Omental fat pad (tissue), 4 donors: ENCODE measurements around the gene ZNF684. TPM values are rescaled to one million over a fixed set of nuclear protein-coding genes. Genes with fewer than 3 reads are reported as not detected.
"Not testable (repeated sequence)": the region's sequence is repeated elsewhere in the genome, so short reads cannot be mapped to it uniquely, and the experiment has no call there.

Experiments
- ATAC-seq: fragments of 150-250 bp; one replicate; pipeline ENCODE4 v1.9.1; 2016; ENCODE audit warnings: mild to moderate bottlenecking, moderate library complexity; ENCODE audit not compliant: low FRiP score
- DNase-seq: peaks from one replicate; pipeline ENCODE4 v3.0.0-alpha.2; 2019; ENCODE audit warnings: low spot score
- CTCF ChIP-seq, 3 donors: fragments of 450-650 bp; IDR thresholded peaks; one replicate each; pipeline ENCODE4 v1.5.1; 2016 to 2017; ENCODE audit warnings: antibody characterized with exemption in 3 of 3, mild to moderate bottlenecking in 3 of 3, moderate library complexity in 2 of 3
- total RNA-seq, 4 donors: library from RNA; depleted of rRNA; stranded (reverse); fragments of >200 nt; gene quantifications; one replicate each; pipeline ENCODE4 v1.1.0, GENCODE V29; 2016

Gene ZNF684
- total RNA-seq, 4 donors from 2014 or later = 2.0 to 4.9 (median 3.0) TPM

DNA sequence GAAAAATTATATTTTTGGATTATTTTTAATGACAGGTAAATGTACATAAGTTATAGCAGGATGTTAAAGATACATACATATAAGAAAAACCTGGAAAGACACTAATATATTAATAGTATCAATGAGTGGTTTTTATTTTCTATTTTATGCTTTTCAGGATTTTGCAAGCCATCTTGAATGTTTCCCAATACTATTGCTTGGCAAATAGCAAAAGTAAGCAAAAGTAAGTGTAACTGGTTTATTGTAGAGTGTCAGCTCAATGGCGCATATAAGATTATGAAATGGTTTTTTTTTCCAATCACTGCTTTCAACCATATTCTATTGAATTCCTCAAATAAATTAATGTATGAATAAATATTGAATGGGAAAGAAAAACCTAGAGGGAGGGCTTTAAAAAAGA lies 36.4 kb downstream of the ZNF684 start:
- DNase-seq (no peak), ATAC-seq (no peak)
- no peak for TF ChIP-seq CTCF (IDR thresholded peaks at IDR 0.05)

DNA sequence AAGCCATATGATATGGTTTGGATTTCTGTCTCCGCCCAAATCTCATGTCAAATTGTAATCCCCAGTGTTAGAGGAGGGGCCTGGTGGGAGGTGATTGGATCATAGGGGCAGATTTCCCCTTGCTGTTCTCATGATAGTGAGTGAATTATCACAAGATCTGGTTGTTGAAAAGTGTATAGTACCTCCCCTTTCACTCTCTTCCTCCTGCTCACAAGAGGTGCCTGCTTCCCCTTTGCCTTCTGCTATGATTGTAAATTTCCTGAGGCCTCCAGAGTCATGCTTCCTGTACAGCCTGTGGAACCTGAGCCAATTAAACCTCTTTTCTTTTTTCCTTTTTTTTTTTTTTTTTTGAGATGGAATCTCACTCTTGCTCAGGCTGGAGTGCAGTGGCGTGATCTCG lies 43.4 kb downstream of the ZNF684 start:
- not testable (repeated sequence) for ATAC-seq, DNase-seq

DNA sequence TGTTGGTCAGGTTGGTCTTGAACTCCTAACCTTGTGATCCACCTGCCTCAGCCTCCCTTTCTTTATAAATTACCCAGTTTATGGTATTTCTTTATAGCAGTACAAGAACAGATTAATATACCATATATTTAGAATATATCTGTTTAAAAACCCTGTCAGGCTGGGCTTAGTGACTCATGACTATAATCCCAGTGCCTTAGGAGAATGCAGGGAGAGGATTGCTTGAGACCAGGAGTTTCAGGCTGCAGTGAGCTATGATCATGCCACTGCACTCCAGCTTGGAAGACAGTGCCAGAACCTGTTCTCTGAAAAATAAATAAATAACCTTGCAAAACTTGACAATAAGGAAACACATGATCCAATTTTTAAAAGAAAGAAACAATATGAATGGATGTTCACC lies 43.9 kb downstream of the ZNF684 start:
- ATAC-seq (no peak), DNase-seq (no peak)
- TF ChIP-seq CTCF (IDR thresholded peaks at IDR 0.05) = no peak

- TF ChIP-seq CTCF (IDR thresholded peaks at IDR 0.05) = no peak
- no peak for DNase-seq
- no peak for ATAC-seq
Observed at GRCh38 chr1:40582116-40582515, 50.7 kb downstream of the ZNF684 start.

DNA sequence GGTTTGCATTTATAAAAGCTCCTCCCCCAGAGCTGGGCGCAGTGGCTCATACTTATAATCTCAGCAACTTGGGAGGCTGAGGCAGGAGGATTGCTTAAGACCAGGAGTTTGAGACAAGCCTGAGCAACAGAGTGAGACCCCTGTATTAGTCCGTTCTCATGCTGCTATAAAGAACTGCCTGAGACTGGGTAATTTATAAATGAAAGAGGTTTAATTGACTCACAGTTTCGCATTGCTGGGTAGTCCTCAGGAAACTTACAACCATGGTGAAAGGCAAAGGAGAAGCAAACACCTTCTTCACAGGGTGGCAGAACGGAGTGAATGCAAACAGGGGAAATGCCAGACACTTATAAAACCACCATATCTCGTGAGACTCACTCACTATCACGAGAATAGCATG lies 52.5 kb downstream of the ZNF684 start:
- no peak for TF ChIP-seq CTCF (IDR thresholded peaks at IDR 0.05)
- ATAC-seq = no peak
- DNase-seq = no peak

DNA sequence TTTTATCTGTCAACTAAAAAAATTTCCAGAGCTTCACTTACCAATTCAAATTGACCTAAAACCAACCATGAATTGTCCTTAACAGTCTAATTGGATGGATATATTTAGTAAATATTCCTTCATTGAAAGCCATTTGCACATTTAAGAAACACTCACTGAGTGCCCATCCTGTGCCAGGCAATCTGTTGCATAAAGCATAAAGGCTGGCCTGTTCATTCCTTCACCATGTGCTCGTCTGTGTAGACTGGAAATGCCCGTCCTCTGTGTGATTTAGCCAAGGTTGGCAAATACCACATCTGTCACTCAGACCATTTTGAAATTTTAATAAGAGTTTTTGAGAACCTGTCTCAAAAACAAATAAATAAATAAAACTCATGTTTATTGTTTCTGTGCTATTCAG lies 57.1 kb downstream of the ZNF684 start:
- TF ChIP-seq CTCF (IDR thresholded peaks at IDR 0.05) = no peak
- ATAC-seq (no peak), DNase-seq (no peak)

DNA sequence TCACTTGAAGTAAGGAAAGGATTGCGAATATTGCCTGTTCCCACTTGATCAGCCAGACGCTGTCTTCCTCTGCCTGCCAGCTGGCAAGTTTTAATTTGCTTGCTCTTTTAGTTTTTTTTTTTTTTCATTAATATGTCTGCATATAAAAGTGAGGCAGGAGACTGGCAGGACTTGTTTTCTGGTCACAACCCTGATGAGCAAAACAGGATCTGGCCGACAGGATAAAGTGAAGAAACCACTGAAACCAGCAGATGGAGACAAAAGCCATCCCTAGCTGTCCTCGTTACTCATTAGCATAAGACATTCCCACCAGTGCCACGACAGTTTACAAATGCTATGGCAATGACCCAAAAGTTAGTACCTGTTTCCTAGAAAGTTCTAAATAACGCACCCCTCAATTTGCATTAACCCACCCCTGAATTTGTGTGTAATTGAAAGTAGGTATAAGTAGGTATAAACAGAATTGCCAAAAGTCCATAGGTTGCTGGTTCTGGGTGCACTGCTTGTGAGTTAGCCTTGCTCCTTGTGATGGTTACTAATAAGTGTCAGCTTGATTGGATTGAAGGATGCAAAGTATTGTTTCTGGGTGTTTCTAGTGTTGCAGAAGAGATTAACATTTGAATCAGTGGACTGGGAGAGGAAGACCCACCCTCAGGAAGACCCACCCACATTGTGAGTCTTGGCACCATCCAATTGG lies 60.8 kb downstream of the ZNF684 start:
- DNase-seq (no peak), ATAC-seq (no peak)

More for the DNA sequence above, 60.8 kb downstream of the ZNF684 start:
- no peak for TF ChIP-seq CTCF (IDR thresholded peaks at IDR 0.05)
